ENCODE results near the gene CBLB. TPM values are rescaled to one million over a fixed set of nuclear protein-coding genes. Genes with fewer than 3 reads are reported as not detected.

Gene CBLB
- total and polyA plus RNA-seq, 8 donors = 30.7 to 49.3 (median 42.6) TPM

DNA sequence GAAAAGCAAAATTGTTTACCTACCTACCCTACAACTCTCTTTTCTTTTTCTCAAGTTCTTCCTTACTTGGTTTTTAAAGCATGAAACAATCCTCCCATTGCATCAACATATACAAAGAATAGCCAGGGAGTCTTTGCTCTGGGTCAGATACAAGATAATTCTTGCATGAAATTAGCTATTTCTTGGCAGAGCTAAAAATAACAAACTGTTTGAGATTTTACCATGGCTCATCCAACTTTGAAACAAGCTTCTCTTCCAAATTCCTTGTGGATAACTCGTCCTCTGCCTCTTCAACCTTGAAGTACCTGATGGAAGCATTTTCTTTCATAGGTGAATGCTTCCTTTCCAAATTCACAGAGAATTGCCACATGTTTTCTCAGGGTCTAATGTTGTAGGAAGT lies 9.2 kb upstream of the CBLB start:
- H3K9me3 ChIP-seq = no peaks in the 10 kb centered on the region
- TF ChIP-seq, protein P1, sequence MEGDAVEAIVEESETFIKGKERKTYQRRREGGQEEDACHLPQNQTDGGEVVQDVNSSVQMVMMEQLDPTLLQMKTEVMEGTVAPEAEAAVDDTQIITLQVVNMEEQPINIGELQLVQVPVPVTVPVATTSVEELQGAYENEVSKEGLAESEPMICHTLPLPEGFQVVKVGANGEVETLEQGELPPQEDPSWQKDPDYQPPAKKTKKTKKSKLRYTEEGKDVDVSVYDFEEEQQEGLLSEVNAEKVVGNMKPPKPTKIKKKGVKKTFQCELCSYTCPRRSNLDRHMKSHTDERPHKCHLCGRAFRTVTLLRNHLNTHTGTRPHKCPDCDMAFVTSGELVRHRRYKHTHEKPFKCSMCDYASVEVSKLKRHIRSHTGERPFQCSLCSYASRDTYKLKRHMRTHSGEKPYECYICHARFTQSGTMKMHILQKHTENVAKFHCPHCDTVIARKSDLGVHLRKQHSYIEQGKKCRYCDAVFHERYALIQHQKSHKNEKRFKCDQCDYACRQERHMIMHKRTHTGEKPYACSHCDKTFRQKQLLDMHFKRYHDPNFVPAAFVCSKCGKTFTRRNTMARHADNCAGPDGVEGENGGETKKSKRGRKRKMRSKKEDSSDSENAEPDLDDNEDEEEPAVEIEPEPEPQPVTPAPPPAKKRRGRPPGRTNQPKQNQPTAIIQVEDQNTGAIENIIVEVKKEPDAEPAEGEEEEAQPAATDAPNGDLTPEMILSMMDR (IDR thresholded peaks at IDR 0.05) = no peak
- no peak overlapping the region for H3K4me3 ChIP-seq
- no peak for ATAC-seq
- DNase-seq = no peak
- intact Hi-C loops (cut with DNase I) = no loop called here
- H3K36me3 ChIP-seq = no peaks in the 10 kb centered on the region
- H3K27me3 ChIP-seq = no peaks in the 10 kb centered on the region
- H3K27ac ChIP-seq = no peak overlapping the region
- peaks cover 0 to 10% of the 10 kb centered on the region in 2 donors for H3K4me1 ChIP-seq

DNA sequence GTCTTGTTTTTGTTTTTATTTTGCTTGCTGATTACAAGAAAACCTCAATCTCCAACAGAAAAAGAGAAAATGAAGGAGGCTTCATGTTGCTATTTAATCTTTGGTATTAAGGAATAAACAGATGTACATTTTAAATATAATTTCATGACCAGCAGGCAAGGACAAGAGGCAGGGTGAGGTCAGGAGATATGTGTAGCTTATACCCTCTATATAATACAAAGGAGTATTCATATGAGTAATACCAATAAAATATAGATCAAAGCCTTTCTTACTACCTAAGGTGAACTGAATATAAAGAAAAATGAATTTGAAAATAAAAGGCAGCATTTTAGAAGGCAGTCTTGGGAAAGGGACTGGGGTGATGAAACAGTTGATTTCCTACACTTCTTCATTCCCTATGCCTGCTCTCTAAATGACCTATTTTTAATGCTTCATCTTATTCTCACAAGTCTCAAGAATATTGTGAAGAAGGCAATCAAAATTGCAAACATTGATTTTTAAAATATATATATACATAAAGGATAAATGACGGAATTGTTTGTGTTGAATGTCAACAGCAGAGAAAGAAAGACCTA lies 8.6 kb upstream of the CBLB start:
- TF ChIP-seq, protein P1 (IDR thresholded peaks at IDR 0.05) = no peak
- intact Hi-C loops (cut with DNase I) = no loop called here
- DNase-seq (no peak), ATAC-seq (no peak)
- Histone ChIP-seq H3K27me3 (no peaks in the 10 kb centered on the region), H3K4me3 (no peak overlapping the region), H3K27ac (no peak overlapping the region), H3K4me1 (peaks cover 0 to 10% of the 10 kb centered on the region in 2 donors), H3K36me3 (no peaks in the 10 kb centered on the region), H3K9me3 (no peaks in the 10 kb centered on the region)

DNA sequence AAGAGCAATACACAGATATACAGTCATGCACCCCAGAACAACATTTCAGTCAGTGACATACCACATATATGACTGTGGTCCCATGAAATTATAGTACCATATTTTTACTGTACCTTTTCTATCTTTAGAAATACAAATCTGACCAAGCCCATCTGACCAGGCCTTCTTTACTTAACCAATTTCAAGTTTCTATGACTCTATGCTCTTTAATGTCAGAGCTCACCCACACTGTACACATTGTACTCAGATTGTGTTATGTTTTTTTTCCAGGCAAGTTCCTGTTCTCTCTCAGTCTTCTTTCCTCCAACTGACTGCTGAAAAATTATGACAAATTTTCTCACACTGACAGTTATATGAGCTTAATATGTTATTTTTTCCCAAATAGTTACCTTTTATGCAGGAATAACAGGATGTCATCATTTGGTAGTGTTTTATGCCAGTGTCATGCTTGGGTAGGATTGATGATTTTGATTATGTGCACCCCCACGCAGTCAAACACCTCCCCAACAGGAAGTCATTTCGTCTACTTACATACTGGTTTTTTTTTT lies 8.0 kb upstream of the CBLB start:
- no peaks in the 10 kb centered on the region for H3K9me3 ChIP-seq
- no peaks in the 10 kb centered on the region for H3K36me3 ChIP-seq
- ATAC-seq = peak; percentile 56
- peak overlapping the region in 1 of 2 donors; percentile 39 for H3K27ac ChIP-seq
- TF ChIP-seq, protein P1 (IDR thresholded peaks at IDR 0.05) = no peak
- intact Hi-C loops (cut with DNase I) = no loop called here
- peaks cover 0 to 10% of the 10 kb centered on the region in 2 donors for H3K4me1 ChIP-seq
- no peak overlapping the region for H3K4me3 ChIP-seq
- no peak for DNase-seq
- H3K27me3 ChIP-seq = no peaks in the 10 kb centered on the region

DNA sequence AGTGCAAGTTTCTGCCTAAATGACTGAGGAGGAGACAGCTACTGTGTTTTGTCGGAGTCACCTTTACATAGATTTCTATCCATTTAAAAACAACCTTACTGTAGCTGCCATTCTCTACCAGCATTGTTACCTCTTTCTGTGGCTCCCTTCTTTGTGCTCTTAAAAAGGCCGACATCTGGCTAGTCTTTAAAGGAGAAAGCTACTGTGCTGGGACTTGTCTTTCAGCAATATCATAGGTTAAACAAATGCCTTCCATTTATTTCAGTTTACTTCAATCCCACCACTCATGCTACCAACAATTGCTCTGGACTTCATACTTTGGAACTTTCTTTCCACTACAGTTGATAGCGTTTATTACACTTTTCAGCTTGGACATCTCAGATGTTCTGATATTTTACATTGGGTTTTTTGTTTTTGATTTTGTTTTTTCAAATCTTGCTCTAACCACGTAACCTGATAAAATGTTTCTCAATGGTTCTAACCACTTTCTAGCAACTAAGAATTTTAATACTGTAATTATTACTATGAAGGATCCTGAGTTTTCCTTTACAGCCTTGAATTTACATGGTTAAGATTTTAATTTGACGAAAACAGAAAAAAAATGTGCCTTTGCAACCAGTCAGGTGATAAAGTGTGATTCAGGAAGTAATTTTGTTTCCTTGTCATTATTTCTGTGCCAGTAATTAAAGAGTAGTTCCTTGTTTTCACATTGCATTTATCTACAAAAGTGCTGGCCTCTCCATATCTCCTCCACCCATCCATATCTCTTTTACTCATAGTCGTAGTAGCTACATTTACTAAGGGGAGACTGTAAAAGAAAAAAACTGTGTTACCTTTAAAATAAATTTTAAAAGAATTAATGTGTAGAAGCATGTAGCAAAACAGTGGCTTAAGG lies 1.3 kb upstream of the CBLB start:
- DNase-seq (no peak), ATAC-seq (no peak)
- H3K4me1 ChIP-seq = peaks cover 6 to 37% of the 10 kb centered on the region in 2 donors
- no peaks in the 10 kb centered on the region for H3K9me3 ChIP-seq
- no peaks in the 10 kb centered on the region for H3K36me3 ChIP-seq
- H3K27me3 ChIP-seq = no peaks in the 10 kb centered on the region
- intact Hi-C loops (cut with DNase I) = no loop called here
- H3K4me3 ChIP-seq = peak overlapping the region; percentile 76 to 90
- peak overlapping the region; percentile 92 to 98 for H3K27ac ChIP-seq
- TF ChIP-seq, protein P1 (IDR thresholded peaks at IDR 0.05) = no peak

DNA sequence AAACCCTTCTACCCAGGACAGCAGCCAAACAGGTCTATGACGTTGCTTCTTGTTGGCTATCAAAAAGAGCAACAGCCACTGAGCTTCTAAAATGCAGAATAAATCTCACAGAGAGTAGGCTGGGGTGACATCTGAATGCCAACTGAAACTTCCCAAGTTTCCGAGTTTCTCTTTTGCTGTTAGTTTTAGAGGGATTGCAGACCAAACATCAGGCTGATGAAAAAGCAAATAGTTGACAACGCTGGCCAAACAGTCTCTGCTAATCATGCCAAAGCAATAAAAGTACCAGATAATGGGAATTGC lies 670 bp upstream of the CBLB start:
- Histone ChIP-seq H3K4me3 (peak overlapping the region; percentile 76 to 90), H3K4me1 (peaks cover 12 to 43% of the 10 kb centered on the region in 2 donors), H3K36me3 (no peaks in the 10 kb centered on the region), H3K27me3 (no peaks in the 10 kb centered on the region), H3K9me3 (no peaks in the 10 kb centered on the region), H3K27ac (peak overlapping the region; percentile 92 to 98)
- TF ChIP-seq, protein P1 (IDR thresholded peaks at IDR 0.05) = no peak
- no peak for DNase-seq
- intact Hi-C loops (cut with DNase I) = no loop called here
- no peak for ATAC-seq
